IMR-90 (cell line): ENCODE measurements around the gene OXER1. TPM values are rescaled to one million over a fixed set of nuclear protein-coding genes. Genes with fewer than 3 reads are reported as not detected.

ENCODE experiments used
- ATAC-seq: fragments of 200-7000 bp; cut with Tn5 transposase; 2 replicates; pipeline ENCODE4 v1.9.1; 2020; ENCODE audit warnings: low read depth, mild to moderate bottlenecking, moderate library complexity
- BruUV-seq: library from RNA; stranded (reverse); fragments of 400-500 nt; replicated peaks from 2 replicates; lab custom pipeline; 2021; lab: Mats Ljungman, UMichigan
- CTCF ChIA-PET: fragments of 300-600 bp; formaldehyde crosslinking; extraction: SDS; loops from one replicate; lab custom pipeline; 2021; ENCODE audit warnings: antibody characterized with exemption; lab: Yijun Ruan, JAX
- POLR2A ChIA-PET: fragments of 300-600 bp; sonication (Branson Sonifier 250); formaldehyde crosslinking; loops from one replicate; lab custom pipeline; 2022; ENCODE audit warnings: antibody characterized with exemption; ENCODE audit not compliant: unreplicated experiment; lab: Charles Lee
- DNase-seq: peaks from one replicate; pipeline ENCODE4 v3.0.0; 2013
- H2AFZ ChIP-seq: replicated peaks from 2 replicates; pipeline ENCODE3; 2013; ENCODE audit warnings: low read length, mild to moderate bottlenecking; ENCODE audit not compliant: poor library complexity
- H2AK5ac ChIP-seq: 2 replicates; pipeline ENCODE4 v1.6.1; 2013; ENCODE audit warnings: low read depth, low read length, inconsistent platforms
- H2AK9ac ChIP-seq: replicated peaks from 2 replicates; pipeline ENCODE3; 2013; ENCODE audit warnings: mild to moderate bottlenecking, low read depth, low read length, moderate library complexity; ENCODE audit not compliant: poor library complexity
- H2BK120ac ChIP-seq: 2 replicates; pipeline ENCODE4 v1.6.1; 2013; ENCODE audit warnings: low read depth, low read length, inconsistent platforms
- H2BK15ac ChIP-seq: 3 replicates; pipeline ENCODE4 v1.6.1; 2013; ENCODE audit warnings: low read depth, low read length, inconsistent platforms
- H2BK20ac ChIP-seq: 2 replicates; pipeline ENCODE4 v1.6.1; 2013; ENCODE audit warnings: low read depth, mild to moderate bottlenecking, inconsistent platforms, low read length, moderate library complexity
- H2BK5ac ChIP-seq: 2 replicates; pipeline ENCODE4 v1.6.1; 2013; ENCODE audit warnings: mild to moderate bottlenecking, low read depth, low read length, inconsistent platforms; ENCODE audit not compliant: poor library complexity, severe bottlenecking
- H3K14ac ChIP-seq: replicated peaks from 2 replicates; pipeline ENCODE4 v1.6.1; 2013; ENCODE audit warnings: low read depth, low read length, inconsistent platforms
- H3K18ac ChIP-seq: 2 replicates; pipeline ENCODE4 v1.6.1; 2013; ENCODE audit warnings: low read depth, low read length, control low read depth
- H3K23ac ChIP-seq: 2 replicates; pipeline ENCODE4 v1.6.1; 2013; ENCODE audit warnings: low read depth, low read length, inconsistent platforms
- H3K27ac ChIP-seq: 2 replicates; pipeline ENCODE4 v1.5.1; 2013; ENCODE audit warnings: mild to moderate bottlenecking, control low read depth, low read length; ENCODE audit not compliant: insufficient read depth
- H3K27me3 ChIP-seq: 2 replicates; pipeline ENCODE4 v1.6.1; 2013; ENCODE audit warnings: low read length; ENCODE audit not compliant: control insufficient read depth, insufficient read depth
- H3K36me3 ChIP-seq: 2 replicates; pipeline ENCODE4 v1.6.1; 2013; ENCODE audit warnings: low read length, mixed read lengths; ENCODE audit not compliant: control insufficient read depth, insufficient read depth
- H3K4ac ChIP-seq: 2 replicates; pipeline ENCODE4 v1.6.1; 2013; ENCODE audit warnings: low read depth, low read length, inconsistent platforms
- H3K4me1 ChIP-seq: 2 replicates; pipeline ENCODE4 v1.6.1; 2013; ENCODE audit warnings: low read length, mixed read lengths; ENCODE audit not compliant: control insufficient read depth, insufficient read depth
- H3K4me2 ChIP-seq: 2 replicates; pipeline ENCODE4 v1.6.1; 2013; ENCODE audit warnings: low read depth, mild to moderate bottlenecking, control low read depth, low read length, moderate library complexity
- H3K4me3 ChIP-seq: 2 replicates; pipeline ENCODE4 v1.5.1; 2013; ENCODE audit warnings: low read depth, mild to moderate bottlenecking, control low read depth, low read length, moderate library complexity; ENCODE audit not compliant: insufficient read depth
- H3K56ac ChIP-seq: 2 replicates; pipeline ENCODE4 v1.6.1; 2013; ENCODE audit warnings: low read length, inconsistent platforms; ENCODE audit not compliant: insufficient read depth; ENCODE audit errors: extremely low read depth
- H3K79me1 ChIP-seq, 2 experiments: 2 replicates each; pipeline ENCODE4 v1.6.1; 2013; ENCODE audit warnings: low read length in 2 of 2, inconsistent platforms in 1 of 2, low read depth in 1 of 2
- H3K9ac ChIP-seq: 2 replicates; pipeline ENCODE4 v1.6.1; 2013; ENCODE audit warnings: low read depth, low read length, control low read depth
- H3K9me1 ChIP-seq: 2 replicates; pipeline ENCODE4 v1.6.1; 2013; ENCODE audit warnings: low read length, inconsistent platforms; ENCODE audit not compliant: insufficient read depth
- H3K9me3 ChIP-seq: 2 replicates; pipeline ENCODE4 v1.6.1; 2013; ENCODE audit warnings: low read length; ENCODE audit not compliant: control insufficient read depth, insufficient read depth
- H4K20me1 ChIP-seq: 2 replicates; pipeline ENCODE4 v1.6.1; 2013; ENCODE audit warnings: low read length, inconsistent platforms; ENCODE audit not compliant: insufficient read depth
- H4K5ac ChIP-seq: 2 replicates; pipeline ENCODE4 v1.6.1; 2013; ENCODE audit warnings: mild to moderate bottlenecking, low read depth, low read length, control low read depth
- H4K8ac ChIP-seq, 2 experiments: 2 replicates each; pipeline ENCODE4 v1.6.1; 2013; ENCODE audit warnings: low read depth in 2 of 2, low read length in 2 of 2, control low read depth in 1 of 2, inconsistent platforms in 1 of 2
- H4K91ac ChIP-seq: 2 replicates; pipeline ENCODE4 v1.6.1; 2013; ENCODE audit warnings: low read depth, low read length, inconsistent platforms; ENCODE audit not compliant: insufficient read depth
- MAFK ChIP-seq: IDR thresholded peaks from 2 replicates; pipeline ENCODE4 v1.6.1; 2012; ENCODE audit warnings: low read depth, low read length, improper control_type of control experiment
- MAZ ChIP-seq: IDR thresholded peaks from 2 replicates; pipeline ENCODE4 v1.6.1; 2012; ENCODE audit warnings: low read depth, mild to moderate bottlenecking, low read length, improper control_type of control experiment, moderate library complexity, borderline replicate concordance
- POLR2A ChIP-seq: IDR thresholded peaks from 2 replicates; pipeline ENCODE4 v1.6.1; 2012; ENCODE audit warnings: mild to moderate bottlenecking, low read depth, low read length
- RCOR1 ChIP-seq: IDR thresholded peaks from 2 replicates; pipeline ENCODE4 v1.6.1; 2012; ENCODE audit warnings: mild to moderate bottlenecking, low read length, improper control_type of control experiment; ENCODE audit not compliant: insufficient replicate concordance
- USF2 ChIP-seq: fragments of 150-350 bp; IDR thresholded peaks from 2 replicates; pipeline ENCODE4 v1.6.1; 2017; ENCODE audit warnings: mild to moderate bottlenecking, antibody characterized with exemption, low read length, low read depth
- WGBS, 2 experiments: methylation state at CpG; one replicate each; pipeline versions ENCODE4 v1.1.5 to v1.1.7; 2013; ENCODE audit warnings: missing lambda C conversion rate in 2 of 2; ENCODE audit not compliant: insufficient read length in 1 of 2; ENCODE audit errors: extremely low coverage in 2 of 2; 5-methylcytosine and 5-hydroxymethylcytosine counted together
- dilution Hi-C: fragments of 300-500 bp; cut with HindIII; formaldehyde crosslinking; loops from one replicate; pipeline ENCODE4 v1.14.3; 2018; ENCODE audit warnings: low sequenced_read_pairs; ENCODE audit not compliant: unreplicated experiment
- in situ Hi-C: fragments of 300-500 bp; cut with MboI; formaldehyde crosslinking; loops from 3 replicates; pipeline ENCODE4 v1.14.3; 2019; ENCODE audit warnings: low sequenced_read_pairs, inconsistent platforms, mixed read lengths
- intact Hi-C: fragments of 100-400 bp; cut with micrococcal nuclease; formaldehyde crosslinking; loops from 2 replicates; pipeline ENCODE4 v1.10.0; 2022
- polyA plus RNA-seq, 3 experiments: library from polyadenylated mRNA; depleted of rRNA; stranded (reverse); fragments of >200 nt; gene quantifications; 2 replicates each; pipeline ENCODE4 v1.2.3, GENCODE V29; 2012; ENCODE audit warnings: low replicate concordance in 1 of 3
- total RNA-seq: library from RNA; depleted of rRNA; stranded (reverse); fragments of >200 nt; gene quantifications from 2 replicates; pipeline ENCODE4 v1.2.3, GENCODE V29; 2012

Gene OXER1
- total and polyA plus RNA-seq, 2 of the 4 experiments (the other 2 are of a cell fraction), result not detected

GRCh38 chr2:42757981-42758740 is 5.8 kb downstream of the OXER1 start:
- Histone ChIP-seq H3K4me3 (no peak overlapping the region), H3K18ac (no peak overlapping the region), H2BK20ac (no peak overlapping the region), H3K4ac (no peak overlapping the region), H2AK9ac (no peak overlapping the region), H2AK5ac (no peak overlapping the region), H4K20me1 (no peaks in the 10 kb centered on the region), H3K14ac (no peak overlapping the region), H2BK5ac (no peak overlapping the region), H3K56ac (no peak overlapping the region), H3K4me1 (no peaks in the 10 kb centered on the region), H2AFZ (no peak overlapping the region), H4K5ac (no peak overlapping the region), H3K36me3 (peaks cover 3% of the 10 kb centered on the region; the same call in 1 of the 2 replicates), H3K79me1 (no peaks in the 10 kb centered on the region), H3K9me3 (no peaks in the 10 kb centered on the region), H3K4me2 (no peak overlapping the region), H3K27ac (no peak overlapping the region), H3K27me3 (no peaks in the 10 kb centered on the region; the same call in 1 of the 2 replicates), H4K8ac (no peak overlapping the region), H2BK15ac (no peak overlapping the region), H3K9ac (no peak overlapping the region), H3K23ac (no peak overlapping the region), H2BK120ac (no peak overlapping the region), H3K9me1 (peaks cover 6% of the 10 kb centered on the region; the same call in 1 of the 2 replicates), H4K91ac (no peak overlapping the region)
- intact Hi-C loops (no loop called here), in situ Hi-C loops (no loop called here), dilution Hi-C loops (no loop called here)
- TF ChIP-seq RCOR1 (no peak), MAFK (no peak), USF2 (no peak), POLR2A (no peak), MAZ (no peak)
- BruUV-seq, result no TSS peak
- no peak for DNase-seq
- no CpG with 5 or more reads among the region's 4 CpGs for WGBS, 2 experiments
- ATAC-seq, result no peak
- ChIA-PET CTCF (no interaction called here), POLR2A (no interaction called here)
